ENCODE measurements around the gene DCHS1. TPM values are rescaled to one million over a fixed set of nuclear protein-coding genes. Genes with fewer than 3 reads are reported as not detected.

DCHS1 gene
- total and polyA plus RNA-seq, 9 of the 15 experiments (the other 6 are each of a cell fraction or from before 2014, with no cell fraction given) = 0.04 to 0.49 (median 0.14) TPM; not detected in 2

- TF ChIP-seq TGIF2 (CRISPR knock-in tag; IDR thresholded peaks at IDR 0.05) = no peak
- no peak for TF ChIP-seq THAP12 (CRISPR knock-in tag; IDR thresholded peaks at IDR 0.05)
- TF ChIP-seq TAF1 (IDR thresholded peaks at IDR 0.05; ENCODE audit: control insufficient read depth, extremely low read depth, insufficient read depth, low read length, severe bottlenecking) = no peak
- TF ChIP-seq SAFB2 (IDR thresholded peaks at IDR 0.05; ENCODE audit: borderline replicate concordance, low read depth, low read length, severe bottlenecking) = no peak
- TF ChIP-seq MCM2 (IDR thresholded peaks at IDR 0.05; ENCODE audit: low read depth) = no peak
Observed at GRCh38 chr11:6687876-6688275, 32.3 kb upstream of the DCHS1 start (continued).

GRCh38 chr11:6686006-6686405 is 30.4 kb upstream of the DCHS1 start:
- no peak overlapping the region for H3K27ac ChIP-seq (ENCODE audit: extremely low read depth, low read depth, low read length)
- no peak overlapping the region for H3K4me2 ChIP-seq (ENCODE audit: insufficient read depth, low read length)
- no peak for ATAC-seq
- H3K9ac ChIP-seq (ENCODE audit: insufficient read depth in 1 of 2, low read depth in 2 of 2, low read length in 2 of 2) = no peak overlapping the region
- no peak for DNase-seq (ENCODE audit: extremely low read depth in 1 of 4, low spot score in 3 of 4)
- no peak overlapping the region for H2AFZ ChIP-seq (ENCODE audit: low read depth, low read length)
- FAIRE-seq = no peak
- H4K20me1 ChIP-seq (replicated peaks; ENCODE audit: control insufficient read depth, insufficient read depth, low read length) = no peaks in the 10 kb centered on the region
- in situ Hi-C loops (cut with MboI) = no loop called here
- H3K4me1 ChIP-seq (replicated peaks in 1 of 2; ENCODE audit: control insufficient read depth in 2 of 2, insufficient read depth in 2 of 2, low read length in 2 of 2) = peaks cover 10 to 17% of the 10 kb centered on the region in 2 experiments; a peak in 4 of 5 replicates
- H3K9me1 ChIP-seq (ENCODE audit: control insufficient read depth, insufficient read depth, low read length) = peaks cover 2% of the 10 kb centered on the region
- POLR2A ChIA-PET = interaction anchor here (0.8 to 1.1 kb wide), 2 partner anchors 9 to 79 kb away, joined by 3 to 5 read pairs; no protein-coding TSS in a partner anchor
- BruUV-seq (replicated peaks) = no TSS peak
- intact Hi-C loops (cut with micrococcal nuclease) = no loop called here
- peaks cover 24% of the 10 kb centered on the region for H3K79me2 ChIP-seq (ENCODE audit: control insufficient read depth, insufficient read depth, low read length)
- peaks cover 5% of the 10 kb centered on the region for H3K9me3 ChIP-seq (replicated peaks; ENCODE audit: control insufficient read depth, insufficient read depth, low read depth, low read length)
- no peaks in the 10 kb centered on the region for H3K27me3 ChIP-seq (ENCODE audit: control insufficient read depth in 2 of 2, insufficient read depth in 2 of 2, low read length in 2 of 2)
- peaks cover 15% of the 10 kb centered on the region for H3K36me3 ChIP-seq (ENCODE audit: control insufficient read depth, insufficient read depth, low read length)
- CTCF ChIA-PET (ENCODE audit: low intra/inter-chr PET ratio) = no interaction called here
- H3K4me3 ChIP-seq = no peak overlapping the region
- TF ChIP-seq ZNF263 (CRISPR knock-in tag; IDR thresholded peaks at IDR 0.05; ENCODE audit: borderline replicate concordance) (no peak), HMGXB4 (CRISPR knock-in tag; IDR thresholded peaks at IDR 0.05) (no peak), JUNB (CRISPR knock-in tag; conservative IDR thresholded peaks at IDR 0.05) (no peak), POLR2B (IDR thresholded peaks at IDR 0.05; ENCODE audit: low read depth, partially characterized antibody) (no peak), SNIP1 (IDR thresholded peaks at IDR 0.05; ENCODE audit: low read depth) (no peak), MITF (IDR thresholded peaks at IDR 0.05) (no peak), ZNF41 (CRISPR knock-in tag; conservative IDR thresholded peaks at IDR 0.05) (no peak), C11orf30 (IDR thresholded peaks at IDR 0.05; ENCODE audit: low read depth) (no peak), CREB3L1 (IDR thresholded peaks at IDR 0.05; ENCODE audit: borderline replicate concordance, low read depth) (no peak), FOXM1 (IDR thresholded peaks at IDR 0.05; ENCODE audit: low read depth) (no peak), FOXM1 (CRISPR knock-in tag; IDR thresholded peaks at IDR 0.05; ENCODE audit: low read depth) (no peak)

Measured in K562 (cell line).